Stomach (tissue), 9 donors: ENCODE measurements around the gene LARGE2. TPM values are rescaled to one million over a fixed set of nuclear protein-coding genes. Genes with fewer than 3 reads are reported as not detected.

Experiments
- DNase-seq, 2 donors: peaks; one replicate each; pipeline versions ENCODE4 v3.0.0 to v3.0.0-alpha.2; 2013 to 2019
- H3K27ac ChIP-seq, 5 donors: fragments of 200-600 bp in 4 of 5; sonication (generic) in 4 of 5; one replicate each; pipeline ENCODE4 v1.5.1; 2013 to 2019; ENCODE audit warnings: mild to moderate bottlenecking in 1 of 5, moderate library complexity in 1 of 5
- H3K27me3 ChIP-seq, 3 donors: fragments of 200-600 bp; sonication (generic); one replicate each; pipeline ENCODE4 v1.5.1; 2017 to 2019; ENCODE audit warnings: mixed run types in 1 of 3
- H3K36me3 ChIP-seq, 4 donors: fragments of 200-600 bp; sonication (generic); 1 replicate in 3 of 4; 2 replicates in 1 of 4; pipeline ENCODE4 v1.5.1; 2016 to 2019
- H3K4me1 ChIP-seq, 4 donors: fragments of 200-600 bp; sonication (generic); one replicate each; pipeline ENCODE4 v1.5.1; 2016 to 2019
- H3K4me3 ChIP-seq, 4 donors: fragments of 200-600 bp; sonication (generic) in 3 of 4; one replicate each; pipeline ENCODE4 v1.5.1; 2016 to 2019; ENCODE audit warnings: mild to moderate bottlenecking in 1 of 4
- H3K9me3 ChIP-seq, 4 donors: fragments of 200-600 bp; sonication (generic); one replicate each; pipeline ENCODE4 v1.5.1; 2016 to 2019
- CTCF ChIP-seq, 7 experiments: fragments of 450-650 bp in 4 of 7; fragments of 200-600 bp in 3 of 7; sonication (generic) in 3 of 7; IDR thresholded peaks; one replicate each; pipeline ENCODE4 v1.5.1; 2016 to 2019; ENCODE audit warnings: antibody characterized with exemption in 7 of 7, control low read depth in 2 of 7, mild to moderate bottlenecking in 1 of 7
- EP300 ChIP-seq: sonication (generic); formaldehyde crosslinking; IDR thresholded peaks from one replicate; pipeline ENCODE4 v1.6.1; 2017; ENCODE audit warnings: antibody characterized with exemption
- POLR2A ChIP-seq, 4 donors: fragments of 450-650 bp; IDR thresholded peaks; one replicate each; pipeline ENCODE4 v1.6.1; 2016; ENCODE audit warnings: antibody characterized with exemption in 4 of 4, control low read depth in 2 of 4, mild to moderate bottlenecking in 1 of 4, moderate library complexity in 1 of 4
- POLR2AphosphoS5 ChIP-seq, 3 donors: sonication (generic); formaldehyde crosslinking; IDR thresholded peaks; one replicate each; pipeline ENCODE4 v1.6.1; 2016; ENCODE audit warnings: antibody characterized with exemption in 3 of 3
- WGBS, 5 donors: extraction: QIAGEN DNeasy Blood & Tissue Kit in 3 of 5; methylation state at CpG; one replicate each; pipeline versions ENCODE4 v1.1.5 to v1.1.7; 2013 to 2018; 5-methylcytosine and 5-hydroxymethylcytosine counted together
- intact Hi-C: fragments of 100-400 bp; cut with DNase I; formaldehyde crosslinking; loops from one replicate; pipeline ENCODE4 v1.15.1; 2023; ENCODE audit warnings: low total_unique reads
- polyA plus RNA-seq, 3 donors: library from polyadenylated mRNA; stranded (reverse); fragments of 200-250 nt; gene quantifications; one replicate each; pipeline ENCODE4 v1.2.3, GENCODE V29; 2013
- total RNA-seq, 5 donors: library from RNA; depleted of rRNA; stranded (reverse); fragments of >200 nt; gene quantifications; one replicate each; pipeline versions ENCODE4 v1.1.0 to v1.2.3, GENCODE V29; 2014 to 2016
- donor health status: healthy with polysubstance abuse.
- donor health status: Bipolar disorder and iron deficiency.
- donor health status: healthy.

LARGE2 gene
- total and polyA plus RNA-seq, 8 donors = 4.2 to 45.1 (median 12.5) TPM; not detected in 2

DNA sequence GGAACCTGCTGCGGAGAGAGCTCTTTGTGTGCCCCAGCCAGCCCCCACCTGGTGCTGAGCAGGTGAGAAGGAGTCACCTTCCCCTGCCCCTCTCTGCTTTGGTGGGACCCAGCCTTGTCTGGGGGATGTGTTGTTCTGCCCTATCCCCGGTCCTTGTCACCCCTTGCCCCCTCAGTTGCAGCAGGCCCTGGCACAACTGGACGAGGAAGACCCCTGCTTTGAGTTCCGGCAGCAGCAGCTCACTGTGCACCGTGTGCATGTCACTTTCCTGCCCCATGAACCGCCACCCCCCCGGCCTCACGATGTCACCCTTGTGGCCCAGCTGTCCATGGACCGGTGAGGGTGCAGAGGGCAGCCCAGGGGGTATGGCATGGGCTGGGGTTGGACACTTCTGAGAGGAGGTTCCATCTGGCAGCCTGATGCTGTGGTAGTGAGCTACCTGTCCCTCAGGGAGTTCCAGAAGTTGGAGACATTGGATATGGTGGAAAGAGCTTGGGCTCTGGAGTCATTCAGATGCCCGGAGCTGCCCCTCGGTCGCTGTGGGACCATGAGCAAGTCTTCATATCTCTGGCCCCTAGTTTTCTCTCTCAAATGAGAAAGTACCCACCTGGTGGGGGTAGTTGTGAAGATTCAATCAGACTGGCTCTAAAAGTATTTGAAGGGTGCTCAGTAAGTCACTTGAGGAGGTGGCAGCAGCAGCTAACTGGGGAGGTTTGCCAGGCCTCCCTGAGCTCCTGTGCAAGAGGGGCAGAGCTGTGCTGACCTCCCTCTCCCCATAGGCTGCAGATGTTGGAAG is 4.3 kb downstream of the LARGE2 start:
- no peak overlapping the region for H3K4me3 ChIP-seq
- 82 to 95% (median 93%) methylated on average over 8 to 12 of the region's 12 CpGs for WGBS, 5 donors
- no peak for DNase-seq
- H3K27ac ChIP-seq = no peak overlapping the region
- H3K9me3 ChIP-seq = no peaks in the 10 kb centered on the region
- H3K36me3 ChIP-seq = peaks cover 0 to 9% (median 8%) of the 10 kb centered on the region in 4 donors
- peaks cover 0 to 38% (median 17%) of the 10 kb centered on the region in 3 donors for H3K27me3 ChIP-seq
- peaks cover 16 to 42% (median 39%) of the 10 kb centered on the region in 4 donors for H3K4me1 ChIP-seq
- intact Hi-C loops = no loop called here
- TF ChIP-seq POLR2AphosphoS5 (IDR thresholded peaks at IDR 0.05) (no peak), CTCF (IDR thresholded peaks at IDR 0.05) (no peak), POLR2A (IDR thresholded peaks at IDR 0.05) (no peak), EP300 (no peak)

DNA sequence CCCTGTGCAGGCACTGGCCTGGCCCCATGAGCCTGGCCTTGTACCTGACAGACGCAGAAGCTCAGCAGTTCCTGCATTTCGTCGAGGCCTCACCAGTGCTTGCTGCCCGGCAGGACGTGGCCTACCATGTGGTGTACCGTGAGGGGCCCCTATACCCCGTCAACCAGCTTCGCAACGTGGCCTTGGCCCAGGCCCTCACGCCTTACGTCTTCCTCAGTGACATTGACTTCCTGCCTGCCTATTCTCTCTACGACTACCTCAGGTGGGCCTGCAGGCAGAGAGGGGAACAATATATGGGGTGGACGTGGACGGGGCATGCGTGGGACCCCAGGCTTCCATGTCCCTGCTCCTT is 4.9 kb downstream of the LARGE2 start:
- no peaks in the 10 kb centered on the region for H3K9me3 ChIP-seq
- H3K27ac ChIP-seq = no peak overlapping the region
- H3K27me3 ChIP-seq = peaks cover 0 to 32% (median 11%) of the 10 kb centered on the region in 3 donors
- H3K4me1 ChIP-seq = peaks cover 11 to 37% (median 33%) of the 10 kb centered on the region in 4 donors
- H3K4me3 ChIP-seq = no peak overlapping the region
- intact Hi-C loops = no loop called here
- 67 to 77% (median 75%) methylated on average over 9 to 15 of the region's 15 CpGs for WGBS, 5 donors
- no peak for DNase-seq
- peaks cover 0 to 15% (median 13%) of the 10 kb centered on the region in 4 donors for H3K36me3 ChIP-seq
- TF ChIP-seq POLR2A (IDR thresholded peaks at IDR 0.05) (no peak), POLR2AphosphoS5 (IDR thresholded peaks at IDR 0.05) (no peak), CTCF (IDR thresholded peaks at IDR 0.05) (no peak), EP300 (no peak)

DNA sequence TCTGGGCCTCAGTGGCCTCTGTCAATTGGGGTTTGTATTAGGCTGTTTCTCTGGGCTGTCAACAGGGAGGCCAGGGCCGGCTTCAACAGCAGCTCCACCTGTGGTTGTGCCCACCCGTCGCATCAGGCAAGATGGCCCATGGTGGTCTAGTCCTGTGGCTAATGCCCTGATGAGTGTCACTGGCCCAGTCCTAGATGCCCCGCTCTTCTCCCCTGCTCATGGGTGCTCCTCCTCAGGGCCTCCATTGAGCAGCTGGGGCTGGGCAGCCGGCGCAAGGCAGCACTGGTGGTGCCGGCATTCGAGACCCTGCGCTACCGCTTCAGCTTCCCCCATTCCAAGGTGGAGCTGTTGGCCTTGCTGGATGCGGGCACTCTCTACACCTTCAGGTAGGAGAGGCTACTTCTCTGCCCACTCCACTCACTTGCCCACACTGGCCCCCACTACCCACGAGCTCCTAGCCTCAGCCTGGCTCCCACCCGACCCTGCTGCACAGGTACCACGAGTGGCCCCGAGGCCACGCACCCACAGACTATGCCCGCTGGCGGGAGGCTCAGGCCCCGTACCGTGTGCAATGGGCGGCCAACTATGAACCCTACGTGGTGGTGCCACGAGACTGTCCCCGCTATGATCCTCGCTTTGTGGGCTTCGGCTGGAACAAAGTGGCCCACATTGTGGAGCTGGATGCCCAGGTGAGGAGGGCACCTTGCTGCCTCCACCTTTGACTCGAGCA is 5.4 kb downstream of the LARGE2 start:
- Histone ChIP-seq H3K27ac (no peak overlapping the region), H3K9me3 (no peaks in the 10 kb centered on the region), H3K27me3 (peaks cover 0 to 27% (median 5%) of the 10 kb centered on the region in 3 donors), H3K36me3 (peaks cover 0 to 20% (median 19%) of the 10 kb centered on the region in 4 donors), H3K4me1 (peaks cover 6 to 32% (median 28%) of the 10 kb centered on the region in 4 donors), H3K4me3 (no peak overlapping the region)
- no peak for DNase-seq
- WGBS, 5 donors = 88 to 94% (median 91%) methylated on average over 18 to 27 of the region's 27 CpGs
- TF ChIP-seq POLR2AphosphoS5 (IDR thresholded peaks at IDR 0.05) (no peak), EP300 (no peak), CTCF (IDR thresholded peaks at IDR 0.05) (no peak), POLR2A (IDR thresholded peaks at IDR 0.05) (no peak)
- intact Hi-C loops = no loop called here

GRCh38 chr11:45928535-45929215 is 6.2 kb downstream of the LARGE2 start:
- WGBS, 5 donors = 77 to 87% (median 83%) methylated on average over 13 of the region's 13 CpGs
- Histone ChIP-seq H3K4me1 (peaks cover 0 to 33% (median 28%) of the 10 kb centered on the region in 4 donors), H3K4me3 (no peak overlapping the region), H3K9me3 (no peaks in the 10 kb centered on the region), H3K27me3 (peaks cover 0 to 20% (median 0%) of the 10 kb centered on the region in 3 donors), H3K27ac (no peak overlapping the region), H3K36me3 (peaks cover 4 to 29% (median 27%) of the 10 kb centered on the region in 4 donors)
- no peak for DNase-seq
- TF ChIP-seq CTCF (IDR thresholded peaks at IDR 0.05) (no peak), POLR2A (IDR thresholded peaks at IDR 0.05) (no peak), POLR2AphosphoS5 (IDR thresholded peaks at IDR 0.05) (no peak), EP300 (no peak)
- intact Hi-C loops = no loop called here
